HG03520 (cell line): ENCODE results near the gene PCDH9.
"Not testable (repeated sequence)": the region's sequence is repeated elsewhere in the genome, so short reads cannot be mapped to it uniquely, and the experiment has no call there.

Experiments
- ATAC-seq: cut with Tn5 transposase; IDR thresholded peaks from one replicate; pipeline ENCODE4 v1.9.1; 2021; ENCODE audit warnings: mild to moderate bottlenecking, moderate library complexity; ENCODE audit not compliant: unreplicated experiment

The PCDH9 gene

DNA sequence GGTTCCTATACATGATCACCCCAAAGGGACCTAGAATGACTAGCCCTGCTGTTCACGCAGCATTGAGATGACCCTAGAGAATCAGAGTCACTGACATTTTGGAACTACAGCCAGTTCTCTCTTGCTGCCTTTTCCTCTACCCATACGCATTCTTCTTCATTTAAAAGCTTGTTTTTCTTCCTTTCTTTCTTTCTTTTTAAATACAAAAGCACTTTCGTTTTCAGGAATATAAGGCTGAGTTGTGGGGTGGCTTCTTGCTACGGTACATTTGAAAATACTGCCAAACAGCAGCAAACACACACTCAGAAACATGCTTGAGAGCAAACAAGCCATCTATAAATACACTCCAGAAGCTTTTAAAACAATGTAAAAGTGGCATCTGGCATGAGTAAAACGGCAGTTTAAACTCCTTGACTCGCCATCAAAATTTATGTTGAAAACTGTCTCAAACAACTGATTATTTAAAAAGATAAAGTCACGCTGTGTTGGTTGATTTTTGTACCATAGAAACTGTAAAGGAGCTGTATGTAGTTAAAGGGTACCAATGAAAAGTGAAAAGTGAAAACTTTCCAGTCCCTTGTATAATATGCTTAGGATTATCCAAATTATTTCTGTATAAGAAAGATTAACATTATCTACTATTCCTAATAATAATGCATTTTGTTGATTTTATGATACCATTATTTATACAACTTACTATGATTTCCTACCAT, 95.6 kb downstream of the PCDH9 start:
- ATAC-seq, result no peak

DNA sequence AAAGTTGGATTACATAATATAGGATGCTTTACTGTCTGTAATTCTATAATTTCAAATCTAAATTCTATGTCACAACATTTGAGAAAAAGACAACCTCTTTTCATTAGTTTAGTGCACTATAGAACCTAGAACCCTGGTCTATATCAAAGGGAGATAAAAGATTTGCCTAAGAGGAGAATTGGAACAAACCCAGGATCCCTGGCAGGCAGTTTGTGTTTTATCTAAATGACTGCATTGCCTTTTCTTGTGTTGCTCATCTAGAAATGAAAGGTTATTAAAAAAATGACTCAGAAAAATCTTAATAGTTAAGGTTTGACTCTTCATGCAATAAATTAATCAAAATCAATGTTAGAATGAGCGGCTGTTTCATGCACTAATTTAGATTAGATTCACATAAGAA, 96.7 kb downstream of the PCDH9 start:
- ATAC-seq, result no peak

DNA sequence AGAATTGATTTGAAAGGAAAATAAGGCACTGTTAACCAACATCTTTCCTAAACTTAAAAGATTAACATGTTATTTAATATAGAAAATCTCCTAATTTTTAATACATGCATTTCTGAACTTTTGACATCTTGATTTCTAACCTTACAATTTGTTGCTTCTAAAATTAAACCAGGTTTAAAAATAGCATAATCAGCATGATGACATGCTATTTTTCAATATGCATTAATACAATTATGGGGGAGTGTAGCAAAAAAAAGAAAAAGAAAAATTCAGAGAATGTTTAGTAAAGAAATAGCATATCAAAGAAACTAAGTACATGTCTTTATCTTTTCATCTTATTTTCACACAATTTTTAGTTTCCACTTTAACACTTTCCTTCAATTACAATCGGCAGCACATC, 98.7 kb downstream of the PCDH9 start:
- no peak for ATAC-seq

DNA sequence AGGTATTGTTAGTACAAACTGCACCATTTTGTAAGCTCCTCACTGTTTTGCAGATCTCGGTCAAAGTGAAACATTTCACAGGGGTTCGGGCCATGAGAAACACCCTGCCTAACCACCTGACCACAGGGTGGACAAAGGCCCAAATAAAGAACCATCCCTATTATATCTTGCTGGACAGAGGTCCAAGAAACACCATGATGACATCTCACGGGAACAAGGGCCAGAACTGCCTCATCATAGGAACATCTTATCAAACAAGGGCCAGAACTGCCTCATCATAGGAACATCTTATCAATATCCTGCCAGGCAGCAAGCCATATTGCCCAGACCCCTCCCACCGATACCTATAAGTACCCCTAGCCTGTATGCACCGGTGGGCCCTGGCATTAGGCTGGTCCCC, 99.7 kb downstream of the PCDH9 start:
- ATAC-seq, result no peak

DNA sequence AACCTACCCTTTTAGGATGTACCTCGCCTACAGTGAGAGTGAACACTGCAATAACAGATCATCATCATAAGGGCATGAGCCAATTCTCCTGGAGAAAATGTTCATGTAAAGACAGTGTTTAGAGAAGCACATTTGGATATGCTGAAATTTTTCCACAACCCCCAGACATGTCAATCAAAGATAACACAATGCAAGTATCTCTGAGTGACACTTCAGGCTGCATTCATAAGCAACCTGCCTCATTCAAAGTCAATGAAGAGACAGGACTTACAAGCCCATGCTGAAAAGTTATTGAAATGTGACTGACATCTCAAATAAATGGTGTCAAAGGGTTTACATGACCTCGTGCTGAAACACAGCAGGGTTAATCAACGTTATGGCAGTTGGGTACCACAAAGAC, 102.0 kb downstream of the PCDH9 start:
- ATAC-seq, result no peak

DNA sequence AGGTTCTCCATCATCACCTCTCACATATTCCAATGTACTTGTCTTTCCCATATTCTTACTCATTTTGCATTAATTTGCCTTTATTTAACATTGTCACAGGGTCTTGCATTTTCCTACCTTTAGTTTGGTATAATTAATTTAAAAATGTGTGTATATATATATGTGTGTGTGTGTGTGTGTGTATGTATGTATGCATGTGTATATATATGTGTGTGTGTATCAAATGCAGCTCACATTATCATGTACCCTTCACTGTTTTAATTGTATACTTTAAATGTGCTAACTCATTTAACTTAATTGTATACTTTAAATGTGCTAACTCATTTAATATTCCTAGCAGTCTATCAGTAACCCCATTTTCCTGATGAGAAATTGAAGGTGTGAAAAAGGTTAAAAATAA, 104.5 kb downstream of the PCDH9 start:
- no peak for ATAC-seq

DNA sequence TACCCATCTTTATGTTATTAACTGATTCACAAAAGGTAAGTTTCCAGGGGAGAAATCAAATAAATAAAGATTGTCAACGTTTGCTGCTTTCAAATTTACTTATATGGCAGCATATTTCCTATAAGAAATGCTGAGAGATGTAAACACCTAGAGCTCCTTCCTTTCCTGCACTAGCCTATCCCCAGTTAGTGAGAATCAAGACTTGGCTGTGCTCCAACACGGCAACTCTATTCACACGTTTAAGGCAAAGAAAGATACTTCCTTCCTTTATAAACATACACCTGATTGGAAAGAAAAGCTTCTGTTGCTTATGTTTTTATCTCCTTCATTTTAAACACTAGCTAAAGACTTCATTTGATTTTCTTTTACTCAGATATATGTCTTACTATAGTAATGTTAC, 107.0 kb downstream of the PCDH9 start:
- ATAC-seq, result no peak

DNA sequence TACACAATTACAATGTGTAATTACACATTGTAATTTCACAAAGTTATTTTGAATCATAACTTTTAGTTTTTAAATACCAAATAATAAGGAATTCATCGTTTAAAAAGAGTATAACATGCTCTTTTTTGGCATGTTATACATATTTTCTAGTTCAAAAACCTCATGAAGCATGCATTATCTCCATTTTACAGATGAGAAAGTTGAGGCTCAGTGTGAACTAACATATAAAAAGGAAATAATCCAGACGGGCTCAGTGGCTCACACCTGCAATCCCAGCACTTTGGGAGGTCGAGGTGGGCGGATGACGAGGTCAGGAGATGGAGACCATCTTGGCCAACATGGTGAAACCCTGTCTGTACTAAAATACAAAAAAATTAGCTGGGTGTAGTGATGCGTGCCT, 107.9 kb downstream of the PCDH9 start:
- no peak for ATAC-seq

DNA sequence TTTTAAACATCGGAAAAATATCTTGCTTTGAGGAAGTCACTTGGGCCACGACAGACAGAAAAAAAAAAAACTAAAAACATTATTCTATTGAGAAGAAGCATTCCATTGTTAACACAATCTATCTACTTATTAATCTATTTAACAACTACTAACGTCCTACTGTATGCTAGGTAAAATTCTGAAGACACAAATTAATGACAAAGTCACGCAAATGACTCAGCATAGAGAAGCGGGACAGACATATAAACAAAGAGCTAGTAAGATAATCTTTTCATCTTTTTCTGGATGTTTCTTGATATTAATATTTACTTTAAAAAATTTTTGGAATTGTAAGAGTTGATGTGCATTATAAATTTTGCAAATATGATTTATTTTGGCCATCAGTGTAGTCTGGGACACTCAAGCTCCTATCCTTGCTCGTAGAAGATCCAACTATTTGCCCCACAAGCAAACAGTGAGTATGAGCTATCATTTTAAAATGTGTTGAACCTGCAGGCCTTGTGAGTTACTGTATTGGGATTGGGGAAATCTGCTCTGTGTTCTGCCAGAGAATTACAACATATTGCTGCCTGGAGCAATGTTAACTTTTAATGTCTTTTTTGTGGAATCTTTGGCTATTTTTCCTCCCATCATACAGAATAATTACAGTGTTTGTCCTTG, 109.1 kb downstream of the PCDH9 start:
- no peak for ATAC-seq

DNA sequence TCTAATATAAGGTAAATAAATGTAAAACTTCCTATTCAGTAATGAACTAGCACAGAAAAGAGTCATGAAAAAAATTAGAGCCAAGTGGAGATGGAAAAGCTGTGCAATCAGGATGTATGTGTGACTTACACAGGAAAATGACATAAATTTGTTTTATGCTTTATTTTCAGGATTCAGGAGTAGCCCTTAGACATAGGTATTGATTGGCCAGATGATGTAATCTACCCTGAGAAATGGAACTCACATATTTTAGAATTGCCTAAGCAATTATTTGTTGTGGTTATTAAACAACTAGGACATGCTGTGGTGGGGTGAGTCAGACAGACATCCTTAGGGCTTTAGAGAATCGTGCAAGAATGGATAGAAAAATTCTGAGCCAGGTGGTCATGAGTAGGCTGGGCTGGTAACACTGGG, 110.6 kb downstream of the PCDH9 start:
- ATAC-seq, result no peak

DNA sequence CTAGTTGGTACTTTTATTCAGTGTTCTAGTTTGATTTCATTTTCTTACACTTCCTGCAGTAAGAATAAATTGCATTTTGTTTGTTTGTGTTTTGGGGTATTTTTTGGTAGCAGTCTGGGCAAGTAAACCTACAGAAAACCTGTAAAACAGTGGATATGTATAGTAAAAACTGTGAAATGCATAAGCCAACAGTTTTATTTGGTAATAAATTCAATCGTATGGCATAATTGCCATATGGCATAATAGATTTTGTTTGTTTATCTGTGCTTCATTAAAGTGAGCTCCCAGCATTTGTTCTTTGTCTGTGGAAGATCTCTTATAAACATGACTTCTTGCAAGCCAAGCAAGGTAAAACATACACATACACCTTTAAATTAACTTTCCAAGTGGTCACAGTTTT, 111.9 kb downstream of the PCDH9 start:
- no peak for ATAC-seq

DNA sequence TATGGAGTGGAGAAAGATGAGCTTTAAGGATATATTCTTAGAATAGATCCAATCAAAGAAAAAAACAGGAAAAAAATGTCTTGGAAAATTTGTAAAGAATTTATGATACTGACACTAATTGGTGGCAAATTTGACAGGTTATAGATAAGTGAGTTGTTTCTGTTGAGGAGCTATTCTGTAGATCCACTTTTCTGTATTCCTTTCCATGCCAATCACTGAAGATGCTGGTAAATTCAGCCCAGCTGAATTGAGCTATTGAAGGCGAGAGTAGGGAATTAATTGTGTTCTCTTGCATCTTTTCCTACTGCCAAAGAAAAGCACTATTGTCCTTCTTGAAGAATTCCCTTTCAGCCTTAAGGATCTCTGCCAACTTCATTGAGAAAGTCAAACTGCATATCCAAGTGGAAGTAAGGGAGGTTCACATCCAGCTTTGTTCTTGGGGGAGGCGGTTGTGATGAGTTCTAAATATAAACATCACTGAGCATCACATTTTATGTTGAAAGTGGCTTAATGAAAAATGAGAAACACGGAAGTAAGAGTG, 113.1 kb downstream of the PCDH9 start:
- ATAC-seq, result no peak

DNA sequence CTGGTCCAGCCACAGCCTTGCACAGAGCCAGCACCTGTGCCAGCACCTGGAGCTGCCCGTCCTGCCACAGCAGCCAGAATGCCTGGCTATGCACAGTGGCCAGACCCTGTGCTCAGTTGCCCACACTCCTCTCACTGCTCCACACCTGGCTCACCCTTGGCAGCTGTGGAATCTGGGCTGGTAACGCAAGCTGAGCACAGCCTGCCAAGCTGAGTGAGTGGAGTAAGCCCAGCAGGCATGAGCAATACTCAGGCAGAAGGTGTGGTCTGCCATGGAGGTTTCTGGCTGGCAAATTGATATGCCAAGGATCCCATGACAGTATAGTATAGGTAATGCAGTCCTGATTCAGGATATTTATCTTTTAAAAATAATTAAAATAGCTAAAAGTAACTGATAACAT, 122.2 kb downstream of the PCDH9 start:
- no peak for ATAC-seq

DNA sequence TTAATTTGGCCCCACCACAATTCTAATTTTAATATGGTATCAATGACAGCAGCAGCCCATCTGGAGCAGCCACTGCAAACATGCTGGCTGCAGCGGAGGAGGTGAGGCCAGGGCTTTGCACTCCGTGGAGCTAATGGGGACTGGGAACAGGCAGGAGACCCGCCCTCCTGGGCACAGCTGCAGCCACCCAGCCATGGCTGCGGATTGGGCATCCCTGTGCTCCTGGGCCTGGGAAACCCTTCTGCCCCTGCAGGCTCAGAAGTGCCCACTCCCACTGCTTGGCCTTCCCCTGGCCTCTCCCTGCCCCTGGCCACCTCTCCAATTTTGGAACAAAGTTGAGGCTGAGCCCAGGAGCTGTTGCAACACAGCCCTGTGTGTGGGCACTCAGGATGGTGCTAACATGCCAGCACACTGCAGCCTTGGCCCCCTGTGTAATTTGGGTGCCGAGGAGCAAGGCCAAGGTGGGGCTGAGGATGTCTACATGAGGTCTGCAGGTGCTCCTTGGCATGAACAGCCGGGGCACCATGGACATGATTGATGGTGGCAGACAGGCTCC, 123.6 kb downstream of the PCDH9 start:
- no peak for ATAC-seq

DNA sequence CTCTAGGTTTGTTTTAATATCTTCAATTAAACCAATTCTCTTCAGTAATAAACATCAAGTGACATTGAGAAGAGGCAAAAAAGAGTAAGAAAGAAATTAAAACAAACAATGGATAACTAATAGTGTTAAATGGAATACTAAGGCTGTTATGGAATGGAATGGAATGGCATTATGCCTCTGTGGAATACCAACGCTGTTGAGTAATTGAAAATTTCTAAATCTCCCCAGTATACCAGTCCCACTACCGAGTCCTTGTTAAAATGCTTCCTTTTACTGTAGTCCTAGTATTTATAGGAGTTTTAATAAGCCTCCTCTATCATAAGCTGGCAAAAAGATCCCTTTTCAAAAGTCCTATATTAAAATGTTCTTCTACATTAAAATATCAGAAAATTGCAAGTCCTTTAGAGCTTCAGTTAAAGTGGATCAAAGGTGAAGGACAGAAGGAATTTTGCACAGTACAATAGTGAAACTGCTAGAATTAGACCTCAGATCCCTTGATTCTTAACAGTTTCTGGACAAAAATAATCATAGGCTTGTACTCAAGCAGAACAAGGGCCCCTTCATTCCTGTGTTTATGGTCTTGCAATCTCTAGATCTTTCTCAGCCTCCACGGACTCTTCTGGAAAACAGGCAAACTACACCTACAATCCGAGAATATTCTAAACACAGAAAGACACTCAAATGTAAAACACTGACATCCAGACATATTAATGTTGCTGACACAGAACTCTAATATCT, 128.2 kb downstream of the PCDH9 start:
- no peak for ATAC-seq

DNA sequence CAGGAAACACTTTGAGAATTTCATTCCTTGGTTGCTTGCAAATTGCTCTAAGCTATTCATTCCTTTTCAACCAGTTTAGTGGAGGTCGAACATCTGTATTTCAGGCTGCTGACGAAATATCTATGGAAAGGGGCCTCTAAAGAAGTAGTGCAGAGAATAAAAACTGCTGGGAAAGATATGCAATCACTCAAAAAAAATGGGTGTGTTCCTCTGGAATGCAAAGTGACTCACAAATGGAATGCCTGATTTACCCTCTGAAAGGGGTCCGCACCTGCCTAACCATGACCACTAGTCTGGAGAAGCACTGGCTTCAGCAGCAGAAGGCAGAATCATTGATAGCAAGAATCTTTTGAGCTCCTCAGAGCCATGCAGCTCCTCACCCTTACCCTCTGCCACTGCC, 129.4 kb downstream of the PCDH9 start:
- no peak for ATAC-seq

DNA sequence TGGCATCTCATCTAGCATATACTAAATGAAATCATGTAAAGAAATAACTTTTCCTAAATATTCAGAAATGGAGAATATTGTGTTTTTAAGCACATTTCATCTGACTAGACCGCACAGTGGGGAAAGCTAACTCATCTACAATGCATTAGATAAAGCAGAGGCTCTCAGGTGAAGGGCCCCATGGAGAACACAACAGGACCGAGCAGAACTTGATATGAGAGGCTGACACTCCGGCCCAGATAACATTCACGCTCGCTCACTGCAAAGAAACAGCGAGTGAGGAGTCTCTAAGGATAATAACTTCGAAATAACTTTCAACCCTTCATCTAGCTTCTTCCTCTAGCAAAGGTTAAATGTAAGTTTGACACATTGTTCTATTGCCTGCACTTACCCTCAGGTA, 130.6 kb downstream of the PCDH9 start:
- no peak for ATAC-seq

DNA sequence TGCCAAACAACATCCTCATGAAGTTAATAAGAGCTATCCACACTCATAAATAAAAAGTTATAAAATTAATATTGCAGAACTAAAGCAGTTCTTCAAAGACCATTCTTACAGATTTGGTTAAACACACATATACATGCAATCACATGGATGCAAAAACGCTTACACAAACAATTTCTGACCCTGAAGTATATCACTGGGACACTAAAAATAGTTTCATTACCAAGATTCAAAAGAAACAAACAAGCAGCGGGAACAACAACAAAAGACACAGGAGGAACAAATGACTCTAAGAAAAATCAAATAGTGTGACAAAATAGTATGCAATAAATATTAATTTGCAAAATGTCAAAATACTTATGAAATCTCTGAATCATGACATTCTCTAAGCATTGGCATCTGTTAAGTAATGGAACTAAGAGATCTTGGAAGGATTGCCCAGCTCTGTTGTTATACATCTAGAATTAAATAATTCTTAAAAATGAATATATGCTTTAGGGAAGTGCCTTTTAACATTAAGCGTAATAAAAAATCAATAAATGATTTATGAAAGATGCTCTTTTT, 132.2 kb downstream of the PCDH9 start:
- no peak for ATAC-seq

DNA sequence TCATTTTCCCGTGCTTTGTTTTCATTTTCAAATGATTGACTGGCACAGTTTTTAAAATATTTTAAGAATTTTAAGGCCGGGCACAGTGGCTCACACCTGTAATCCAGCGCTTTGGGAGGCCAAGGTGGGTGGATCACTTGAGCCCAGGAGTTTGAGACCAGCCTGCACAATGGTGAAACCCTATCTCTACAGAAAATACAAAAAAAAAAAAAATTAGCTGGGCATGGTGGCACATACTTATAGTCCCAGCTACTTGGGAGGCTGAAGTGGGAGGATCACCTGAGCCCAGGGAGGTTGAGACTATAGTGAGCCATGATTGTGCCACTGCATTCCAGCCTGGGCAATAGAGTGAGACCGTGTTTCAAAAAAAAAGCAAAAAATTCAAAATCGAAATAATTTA, 133.2 kb downstream of the PCDH9 start:
- ATAC-seq, result not testable (repeated sequence)

DNA sequence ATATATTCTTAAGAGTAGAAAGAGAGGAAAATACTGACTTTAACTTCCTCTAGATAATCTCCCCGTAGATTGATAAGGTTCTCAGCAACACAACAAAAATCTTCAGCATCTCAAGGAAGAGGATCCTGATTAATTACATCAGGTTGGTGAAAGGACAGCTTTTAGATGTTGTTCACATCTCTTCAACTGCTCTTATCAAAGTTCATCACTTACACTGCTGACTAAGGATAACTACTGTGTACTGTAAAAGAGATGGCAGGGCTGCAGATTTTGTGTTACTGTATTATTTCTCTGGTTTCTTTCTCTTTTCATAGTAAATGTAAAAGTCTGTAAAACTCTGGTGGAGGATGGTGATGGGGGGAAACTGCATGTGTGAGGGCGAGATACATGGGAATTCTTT, 133.7 kb downstream of the PCDH9 start:
- no peak for ATAC-seq

DNA sequence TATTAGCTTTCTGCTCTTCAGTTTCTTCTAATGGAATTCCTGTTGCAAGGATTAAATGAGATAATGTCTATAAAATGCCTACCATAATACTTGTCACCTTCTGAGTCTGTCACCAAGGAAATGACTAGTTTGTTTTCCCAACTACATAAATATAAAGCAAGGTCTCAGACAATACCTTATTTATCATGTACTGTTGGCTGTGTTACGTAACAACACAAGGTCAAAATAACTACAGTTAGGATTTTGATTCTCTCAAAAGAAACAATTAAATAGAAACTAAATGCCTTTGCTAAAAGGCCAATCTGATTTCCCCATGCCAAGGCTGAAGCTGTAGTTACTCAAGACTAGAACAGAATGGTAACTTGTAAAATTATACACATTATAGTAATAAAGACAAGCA, 134.5 kb downstream of the PCDH9 start:
- no peak for ATAC-seq
